H9 (cell line): ENCODE data around the gene SUPT6H. TPM values are rescaled to one million over a fixed set of nuclear protein-coding genes. Genes with fewer than 3 reads are reported as not detected.

Experiments
- DNase-seq: peaks from one replicate; pipeline ENCODE4 v3.0.0-alpha.2; 2017
- H2AFZ ChIP-seq: one replicate; pipeline ENCODE4 v1.6.1; 2013; ENCODE audit warnings: mild to moderate bottlenecking, low read length, control low read depth, moderate library complexity
- H2AK5ac ChIP-seq: 2 replicates; pipeline ENCODE4 v1.6.1; 2013; ENCODE audit warnings: low read length, control low read depth, mixed read lengths; ENCODE audit not compliant: insufficient read length
- H2BK120ac ChIP-seq: one replicate; pipeline ENCODE4 v1.6.1; 2013; ENCODE audit warnings: low read depth, mild to moderate bottlenecking, low read length, control low read depth, inconsistent platforms; ENCODE audit not compliant: poor library complexity, severe bottlenecking
- H2BK12ac ChIP-seq: 2 replicates; pipeline ENCODE4 v1.6.1; 2013; ENCODE audit warnings: low read length, control low read depth, mixed read lengths, low read depth; ENCODE audit not compliant: insufficient read length
- H2BK15ac ChIP-seq: 2 replicates; pipeline ENCODE4 v1.6.1; 2013; ENCODE audit warnings: low read depth, low read length, control low read depth
- H2BK20ac ChIP-seq: one replicate; pipeline ENCODE4 v1.6.1; 2013; ENCODE audit warnings: low read depth, mild to moderate bottlenecking, low read length, control low read depth, inconsistent platforms; ENCODE audit not compliant: poor library complexity, severe bottlenecking
- H2BK5ac ChIP-seq: 2 replicates; pipeline ENCODE4 v1.6.1; 2013; ENCODE audit warnings: low read length, control low read depth, mixed read lengths; ENCODE audit not compliant: insufficient read length
- H3K14ac ChIP-seq: 2 replicates; pipeline ENCODE4 v1.6.1; 2013; ENCODE audit warnings: low read length, control low read depth; ENCODE audit not compliant: insufficient read depth
- H3K18ac ChIP-seq: 2 replicates; pipeline ENCODE4 v1.6.1; 2013; ENCODE audit warnings: low read depth, mild to moderate bottlenecking, mixed read lengths, low read length, control low read depth; ENCODE audit not compliant: insufficient read length
- H3K23ac ChIP-seq: 2 replicates; pipeline ENCODE4 v1.6.1; 2013; ENCODE audit warnings: low read length, control low read depth, mixed read lengths, low read depth; ENCODE audit not compliant: insufficient read length
- H3K23me2 ChIP-seq: 2 replicates; pipeline ENCODE4 v1.6.1; 2013; ENCODE audit warnings: low read depth, mild to moderate bottlenecking, mixed read lengths, low read length, control low read depth; ENCODE audit not compliant: insufficient read length, poor library complexity, severe bottlenecking
- H3K27ac ChIP-seq: 2 replicates; pipeline ENCODE4 v1.5.1; 2013; ENCODE audit warnings: low read length, control low read depth, mixed read lengths, low read depth; ENCODE audit not compliant: insufficient read length
- H3K27me3 ChIP-seq: 2 replicates; pipeline ENCODE4 v1.6.1; 2013; ENCODE audit warnings: low read length, control low read depth, inconsistent platforms; ENCODE audit not compliant: insufficient read depth
- H3K4ac ChIP-seq: 2 replicates; pipeline ENCODE4 v1.6.1; 2013; ENCODE audit warnings: low read depth, mild to moderate bottlenecking, control low read depth, inconsistent platforms, low read length, moderate library complexity
- H3K4me1 ChIP-seq: 2 replicates; pipeline ENCODE4 v1.6.1; 2013; ENCODE audit warnings: low read length, control low read depth, inconsistent platforms; ENCODE audit not compliant: insufficient read depth
- H3K4me2 ChIP-seq: 2 replicates; pipeline ENCODE4 v1.6.1; 2013; ENCODE audit warnings: low read length, control low read depth, mixed read lengths; ENCODE audit not compliant: insufficient read length, insufficient read depth
- H3K56ac ChIP-seq: 2 replicates; pipeline ENCODE4 v1.6.1; 2013; ENCODE audit warnings: low read depth, mild to moderate bottlenecking, mixed read lengths, low read length, control low read depth; ENCODE audit not compliant: insufficient read length
- H3K79me1 ChIP-seq: 2 replicates; pipeline ENCODE4 v1.6.1; 2013; ENCODE audit warnings: low read depth, mild to moderate bottlenecking, moderate library complexity, low read length, control low read depth, inconsistent platforms; ENCODE audit not compliant: insufficient read depth, poor library complexity, severe bottlenecking
- H3K79me2 ChIP-seq: 2 replicates; pipeline ENCODE4 v1.6.1; 2013; ENCODE audit warnings: low read length, control low read depth, inconsistent platforms; ENCODE audit not compliant: insufficient read depth
- H3K9ac ChIP-seq: 2 replicates; pipeline ENCODE4 v1.6.1; 2013; ENCODE audit warnings: low read length, control low read depth, mixed read lengths; ENCODE audit not compliant: insufficient read length; ENCODE audit errors: extremely low read depth
- H3K9me3 ChIP-seq: one replicate; pipeline ENCODE4 v1.6.1; 2013; ENCODE audit warnings: low read depth, low read length, inconsistent platforms; ENCODE audit not compliant: control insufficient read depth
- H3T11ph ChIP-seq: one replicate; pipeline ENCODE4 v1.6.1; 2013; ENCODE audit warnings: mild to moderate bottlenecking, low read length, control low read depth, inconsistent platforms
- H4K20me1 ChIP-seq: one replicate; pipeline ENCODE4 v1.6.1; 2013; ENCODE audit not compliant: control insufficient read depth, insufficient read length, insufficient read depth
- H4K5ac ChIP-seq: 2 replicates; pipeline ENCODE4 v1.6.1; 2013; ENCODE audit warnings: low read depth, mild to moderate bottlenecking, mixed read lengths, low read length, control low read depth; ENCODE audit not compliant: insufficient read length
- H4K8ac ChIP-seq: replicated peaks from 2 replicates; pipeline ENCODE4 v1.6.1; 2013; ENCODE audit warnings: low read length, control low read depth, mixed read lengths, low read depth; ENCODE audit not compliant: insufficient read length
- H4K91ac ChIP-seq: 2 replicates; pipeline ENCODE4 v1.6.1; 2013; ENCODE audit warnings: low read depth, mild to moderate bottlenecking, moderate library complexity, mixed read lengths, low read length, control low read depth; ENCODE audit not compliant: insufficient read length
- H3K27ac Mint-ChIP-seq, 3 experiments: 2 replicates in 2 of 3; 3 replicates in 1 of 3; pipeline ENCODE4 v1.8.0; 2020 to 2021; ENCODE audit warnings: mixed read lengths in 3 of 3, mild to moderate bottlenecking in 1 of 3, moderate library complexity in 1 of 3
- H3K27me3 Mint-ChIP-seq: 2 replicates; pipeline ENCODE4 v1.8.0; 2021; ENCODE audit warnings: low read depth, mild to moderate bottlenecking, moderate library complexity, mixed read lengths
- H3K36me3 Mint-ChIP-seq, 3 experiments: 2 replicates in 2 of 3; 3 replicates in 1 of 3; pipeline ENCODE4 v1.8.0; 2020 to 2021; ENCODE audit warnings: low read depth in 3 of 3, mixed read lengths in 3 of 3; ENCODE audit not compliant: insufficient read depth in 1 of 3
- H3K4me1 Mint-ChIP-seq, 2 experiments: 2 replicates each; pipeline ENCODE4 v1.8.0; 2020; ENCODE audit warnings: mixed read lengths in 2 of 2
- H3K4me3 Mint-ChIP-seq, 2 experiments: 2 replicates in 1 of 2; 3 replicates in 1 of 2; pipeline ENCODE4 v1.8.0; 2020 to 2021; ENCODE audit warnings: mild to moderate bottlenecking in 2 of 2, mixed read lengths in 2 of 2, moderate library complexity in 1 of 2
- H3K9me3 Mint-ChIP-seq, 2 experiments: 2 replicates in 1 of 2; 3 replicates in 1 of 2; pipeline ENCODE4 v1.8.0; 2020; ENCODE audit warnings: mild to moderate bottlenecking in 2 of 2, mixed read lengths in 2 of 2, moderate library complexity in 1 of 2
- whole genome bisulfite sequencing: extraction: QIAGEN DNeasy Blood & Tissue Kit; methylation state at CpG from one replicate; pipeline ENCODE4 v1.1.7; 2013; ENCODE audit warnings: missing lambda C conversion rate, low lambda C conversion rate, mixed read lengths; ENCODE audit not compliant: insufficient read length; ENCODE audit errors: extremely low coverage; 5-methylcytosine and 5-hydroxymethylcytosine counted together
- total RNA-seq: library from RNA; stranded (reverse); gene quantifications from 2 replicates; pipeline ENCODE4 v1.2.1, GENCODE V29; 2021
- TF ChIP-seq, protein P1 (sequence below): fragments of 200-600 bp; sonication (generic); conservative IDR thresholded peaks from 3 replicates; pipeline ENCODE4 v1.8.0; 2021; ENCODE audit warnings: antibody characterized with exemption, mild to moderate bottlenecking

Gene SUPT6H
- total RNA-seq, 1 experiment from 2014 or later = 85.8 TPM

DNA sequence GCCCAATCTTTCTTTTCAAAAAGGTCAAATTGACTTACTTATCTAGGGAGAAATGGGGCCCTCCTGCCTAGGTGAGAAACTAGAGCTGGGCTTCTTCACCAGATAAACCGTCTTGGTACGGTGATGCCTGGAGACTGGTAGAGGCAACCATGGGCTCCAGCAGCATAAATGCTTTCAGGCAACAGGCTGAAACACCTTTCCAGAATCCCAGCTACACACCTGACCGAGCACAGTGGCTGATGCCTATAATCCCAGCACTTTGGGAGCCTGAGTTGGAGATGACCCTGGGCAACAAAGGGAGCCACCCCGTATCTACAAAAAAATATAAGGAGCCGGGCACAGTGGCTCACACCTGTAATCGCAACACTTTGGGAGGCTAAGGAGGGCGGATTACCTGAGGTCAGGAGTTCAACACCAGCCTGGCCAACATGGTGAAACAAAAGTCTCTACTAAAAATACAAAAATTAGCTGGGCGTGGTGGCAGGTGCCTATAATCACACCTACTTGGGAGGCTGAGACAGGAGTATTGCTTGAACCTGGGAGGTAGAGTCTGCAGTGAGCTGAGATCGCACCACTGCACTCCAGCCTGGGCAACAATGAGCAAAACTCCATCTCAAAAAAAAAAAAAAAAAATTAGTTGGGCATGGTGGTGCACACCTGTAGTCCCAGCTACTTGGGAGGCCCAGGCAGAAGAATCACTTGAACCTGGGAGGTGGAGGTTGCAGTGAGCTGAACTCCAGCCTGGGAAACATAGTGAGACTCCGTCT is 89.8 kb downstream of the SUPT6H start:
- no peak overlapping the region for H2AFZ ChIP-seq
- H2BK15ac ChIP-seq = no peak overlapping the region
- no peak overlapping the region for H3K9ac ChIP-seq
- no peak overlapping the region for H4K5ac ChIP-seq
- H3K9me3 Mint-ChIP-seq = no peaks in the 10 kb centered on the region
- no peaks in the 10 kb centered on the region for H3K27me3 ChIP-seq
- no peaks in the 10 kb centered on the region for H3K9me3 ChIP-seq
- no peaks in the 10 kb centered on the region for H3K79me1 ChIP-seq
- H4K91ac ChIP-seq = no peak overlapping the region
- TF ChIP-seq, protein P1, sequence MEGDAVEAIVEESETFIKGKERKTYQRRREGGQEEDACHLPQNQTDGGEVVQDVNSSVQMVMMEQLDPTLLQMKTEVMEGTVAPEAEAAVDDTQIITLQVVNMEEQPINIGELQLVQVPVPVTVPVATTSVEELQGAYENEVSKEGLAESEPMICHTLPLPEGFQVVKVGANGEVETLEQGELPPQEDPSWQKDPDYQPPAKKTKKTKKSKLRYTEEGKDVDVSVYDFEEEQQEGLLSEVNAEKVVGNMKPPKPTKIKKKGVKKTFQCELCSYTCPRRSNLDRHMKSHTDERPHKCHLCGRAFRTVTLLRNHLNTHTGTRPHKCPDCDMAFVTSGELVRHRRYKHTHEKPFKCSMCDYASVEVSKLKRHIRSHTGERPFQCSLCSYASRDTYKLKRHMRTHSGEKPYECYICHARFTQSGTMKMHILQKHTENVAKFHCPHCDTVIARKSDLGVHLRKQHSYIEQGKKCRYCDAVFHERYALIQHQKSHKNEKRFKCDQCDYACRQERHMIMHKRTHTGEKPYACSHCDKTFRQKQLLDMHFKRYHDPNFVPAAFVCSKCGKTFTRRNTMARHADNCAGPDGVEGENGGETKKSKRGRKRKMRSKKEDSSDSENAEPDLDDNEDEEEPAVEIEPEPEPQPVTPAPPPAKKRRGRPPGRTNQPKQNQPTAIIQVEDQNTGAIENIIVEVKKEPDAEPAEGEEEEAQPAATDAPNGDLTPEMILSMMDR = no peak
- H2BK12ac ChIP-seq = no peak overlapping the region
- H3K27ac ChIP-seq = no peak overlapping the region
- no peak overlapping the region for H3K18ac ChIP-seq
- no peak overlapping the region for H3K4ac ChIP-seq
- H3K36me3 Mint-ChIP-seq = peaks cover 39 to 68% (median 43%) of the 10 kb centered on the region in 3 experiments
- no peak overlapping the region for H3T11ph ChIP-seq
- no peak overlapping the region for H3K23ac ChIP-seq
- no peak overlapping the region for H4K8ac ChIP-seq
- H2BK5ac ChIP-seq = no peak overlapping the region
- H3K27me3 Mint-ChIP-seq = peaks cover 1% of the 10 kb centered on the region; the same call in 1 of the 2 replicates
- peaks cover 12 to 21% of the 10 kb centered on the region in 2 experiments; a peak in 3 of 4 replicates for H3K4me1 Mint-ChIP-seq
- no peak overlapping the region; a peak in 1 of 7 replicates for H3K27ac Mint-ChIP-seq
- H3K23me2 ChIP-seq = no peaks in the 10 kb centered on the region
- no CpG with 5 or more reads among the region's 10 CpGs for WGBS
- H3K14ac ChIP-seq = no peak overlapping the region
- peak; percentile 35 for DNase-seq
- no peaks in the 10 kb centered on the region for H3K4me1 ChIP-seq
- H3K56ac ChIP-seq = no peak overlapping the region
- no peaks in the 10 kb centered on the region for H4K20me1 ChIP-seq
- H2AK5ac ChIP-seq = no peak overlapping the region
- H3K4me3 Mint-ChIP-seq = no peak overlapping the region
- no peak overlapping the region for H2BK120ac ChIP-seq
- no peak overlapping the region for H3K4me2 ChIP-seq
- no peak overlapping the region for H2BK20ac ChIP-seq
- no peaks in the 10 kb centered on the region for H3K79me2 ChIP-seq

Other genes starting within 250 kb of the SUPT6H start
- gene SLC13A2, start 188.6 kb upstream of the SUPT6H start, total RNA-seq = not detected in 2 replicates
- not detected in 2 replicates for gene FOXN1, start 155.9 kb upstream of the SUPT6H start, total RNA-seq
- gene UNC119, start 109.6 kb upstream of the SUPT6H start, total RNA-seq = 36.9 and 38.3 TPM in 2 replicates
- 40.3 and 45.8 TPM in 2 replicates for gene PIGS, start 90.7 kb upstream of the SUPT6H start, total RNA-seq
- 53.2 and 58.0 TPM in 2 replicates for gene ALDOC, start 85.3 kb upstream of the SUPT6H start, total RNA-seq
- 114 and 122 TPM in 2 replicates for gene SPAG5, start 63.2 kb upstream of the SUPT6H start, total RNA-seq
- gene RSKR, start 48.0 kb upstream of the SUPT6H start, total RNA-seq = 25.2 and 25.8 TPM in 2 replicates
- gene BLTP2, start 17.0 kb upstream of the SUPT6H start, total RNA-seq = 137 and 142 TPM in 2 replicates
- 40.2 TPM in 2 replicates for gene SDF2, start 299 bp upstream of the SUPT6H start, total RNA-seq
- 14.2 and 15.0 TPM in 2 replicates for gene PROCA1, start 49.7 kb downstream of the SUPT6H start, total RNA-seq
- gene RAB34, start 55.7 kb downstream of the SUPT6H start, total RNA-seq = 189 and 190 TPM in 2 replicates
- 2,008 and 2,053 TPM in 2 replicates for gene RPL23A, start 57.8 kb downstream of the SUPT6H start, total RNA-seq
- 46.4 and 50.7 TPM in 2 replicates for gene TLCD1, start 64.0 kb downstream of the SUPT6H start, total RNA-seq
- 16.6 and 18.8 TPM in 2 replicates for gene NEK8, start 66.6 kb downstream of the SUPT6H start, total RNA-seq
- gene TRAF4, start 81.8 kb downstream of the SUPT6H start, total RNA-seq = 227 and 237 TPM in 2 replicates
- gene FAM222B, start 180.6 kb downstream of the SUPT6H start, total RNA-seq = 76.1 and 77.1 TPM in 2 replicates
- 61.7 and 67.8 TPM in 2 replicates for gene ERAL1, start 192.8 kb downstream of the SUPT6H start, total RNA-seq
- 173 and 185 TPM in 2 replicates for gene FLOT2, start 235.5 kb downstream of the SUPT6H start, total RNA-seq
- gene DHRS13, start 240.9 kb downstream of the SUPT6H start, total RNA-seq = 28.6 and 29.6 TPM in 2 replicates